HG02973 (cell line): Measurements from ENCODE around the gene GALNT15.

ENCODE experiments used
- ATAC-seq: cut with Tn5 transposase; IDR thresholded peaks from one replicate; pipeline ENCODE4 v1.9.1; 2021; ENCODE audit warnings: moderate library complexity; ENCODE audit not compliant: unreplicated experiment

The GALNT15 gene

DNA sequence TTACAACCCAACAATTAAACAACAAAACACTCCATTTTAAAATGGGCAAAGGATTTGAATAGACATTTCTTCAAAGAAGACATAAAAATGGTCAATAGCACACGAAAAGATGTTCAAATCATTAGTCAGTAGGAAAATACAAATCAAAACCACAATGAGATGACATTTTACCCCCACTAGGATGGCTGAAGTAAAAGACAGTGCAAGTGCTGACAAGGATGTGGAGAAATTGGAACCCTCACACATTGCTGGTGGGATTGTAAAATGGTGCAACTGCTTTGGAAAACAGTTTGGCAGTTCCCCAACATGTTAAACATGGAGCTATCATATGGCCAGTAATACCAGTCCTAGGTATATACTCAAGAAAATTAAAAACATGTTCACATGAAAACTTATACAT lies 11.6 kb downstream of the GALNT15 start:
- ATAC-seq = no peak

DNA sequence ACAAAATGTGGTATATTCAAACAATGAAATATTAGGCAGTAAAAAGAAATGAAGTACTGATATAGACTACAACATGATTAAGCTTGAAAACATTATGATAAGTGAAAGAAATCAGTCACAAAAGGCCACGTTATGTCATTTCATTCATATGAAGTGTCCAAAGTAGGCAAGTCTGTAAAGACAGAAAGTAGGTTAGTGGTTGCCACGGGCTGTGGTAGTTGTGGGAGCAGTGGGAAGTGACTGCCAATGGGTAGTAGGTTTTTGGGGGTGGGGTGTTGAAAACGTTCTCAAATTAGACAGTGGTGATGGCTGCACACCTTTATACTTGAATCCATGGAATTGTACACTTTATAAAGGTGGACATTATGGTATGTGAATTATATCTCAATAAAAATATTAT lies 12.1 kb downstream of the GALNT15 start:
- no peak for ATAC-seq

DNA sequence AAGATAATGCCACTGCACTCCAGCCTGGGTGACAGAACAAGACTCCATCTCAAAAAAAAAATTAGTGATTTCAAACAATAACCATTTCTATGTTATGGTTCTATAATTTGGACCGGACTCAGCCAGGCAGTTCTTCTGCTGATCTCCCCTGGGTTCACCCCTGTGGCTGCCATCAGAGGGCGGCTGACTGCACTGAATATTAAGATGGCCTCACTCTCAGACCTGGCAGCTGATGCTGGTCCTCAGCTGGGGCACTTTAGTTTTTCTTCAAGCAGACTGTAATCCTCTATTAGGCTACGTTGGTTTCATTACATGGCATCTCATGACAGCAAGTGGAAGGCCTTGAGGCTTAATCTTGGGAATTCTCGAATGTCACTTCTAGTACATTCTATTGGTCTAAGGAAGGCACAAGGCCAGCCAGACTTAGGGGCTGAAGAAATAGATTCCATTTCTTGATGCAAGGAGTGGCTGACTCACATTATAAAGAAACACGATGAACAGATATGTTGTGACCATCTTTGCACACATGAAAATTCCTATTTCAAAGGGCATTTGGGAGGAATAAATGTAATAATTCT lies 12.8 kb downstream of the GALNT15 start:
- ATAC-seq = no peak

DNA sequence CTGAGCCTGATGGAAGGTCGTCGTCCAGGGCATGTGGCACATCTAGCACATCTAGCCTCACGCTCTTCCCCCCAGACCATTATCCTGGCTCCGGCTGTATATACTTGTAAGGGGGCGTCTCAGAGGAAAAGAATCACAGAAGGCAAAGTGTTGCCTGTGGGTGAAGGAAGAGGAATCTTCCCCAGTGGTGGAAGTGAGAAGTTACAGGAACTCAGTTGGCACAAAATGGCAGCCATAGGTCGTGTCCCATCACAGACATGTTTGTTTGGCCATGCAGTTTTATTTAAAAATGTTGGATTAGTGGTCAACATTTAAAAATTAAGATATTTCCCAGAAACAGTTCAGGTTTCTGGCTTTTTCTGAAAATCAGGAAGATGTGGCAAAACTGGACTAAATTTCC lies 13.6 kb downstream of the GALNT15 start:
- no peak for ATAC-seq

DNA sequence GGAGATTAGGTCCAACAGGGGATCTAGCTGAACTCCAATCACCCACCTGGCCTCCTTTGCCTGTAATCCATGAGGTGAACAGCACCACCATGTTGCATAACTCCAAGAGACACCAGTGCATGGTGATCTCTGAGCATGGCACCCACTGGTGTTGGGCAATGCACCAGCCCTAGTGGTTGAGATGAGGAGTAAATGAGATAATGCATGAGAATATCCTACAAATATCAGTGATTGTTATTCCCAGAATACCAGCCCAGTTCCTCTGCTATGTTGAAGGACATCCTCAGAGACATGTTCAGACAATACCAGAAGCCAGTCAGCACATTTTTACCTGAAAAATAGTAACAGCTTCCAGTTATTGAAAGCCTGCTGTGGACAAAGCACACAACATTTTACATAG lies 14.7 kb downstream of the GALNT15 start:
- ATAC-seq = no peak

DNA sequence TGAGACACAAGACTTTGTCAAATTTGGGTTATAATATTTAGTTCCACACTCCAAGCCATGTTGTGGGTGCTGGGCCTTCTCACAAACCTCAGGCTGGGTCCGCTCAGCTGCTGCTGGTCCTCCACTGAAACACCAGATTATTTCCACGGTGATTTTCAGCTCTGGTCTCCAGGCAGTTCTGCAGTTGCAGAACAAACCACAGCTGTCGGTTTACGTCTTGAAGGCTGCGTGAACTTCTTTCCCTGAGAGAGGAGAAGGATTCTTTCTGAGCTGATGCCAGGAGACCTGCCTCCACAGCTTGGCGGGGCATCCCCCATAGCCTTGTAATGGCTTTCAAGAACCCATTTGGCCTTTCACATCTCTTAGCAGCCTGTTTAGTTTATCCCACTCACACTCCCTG lies 16.2 kb downstream of the GALNT15 start:
- ATAC-seq = no peak

DNA sequence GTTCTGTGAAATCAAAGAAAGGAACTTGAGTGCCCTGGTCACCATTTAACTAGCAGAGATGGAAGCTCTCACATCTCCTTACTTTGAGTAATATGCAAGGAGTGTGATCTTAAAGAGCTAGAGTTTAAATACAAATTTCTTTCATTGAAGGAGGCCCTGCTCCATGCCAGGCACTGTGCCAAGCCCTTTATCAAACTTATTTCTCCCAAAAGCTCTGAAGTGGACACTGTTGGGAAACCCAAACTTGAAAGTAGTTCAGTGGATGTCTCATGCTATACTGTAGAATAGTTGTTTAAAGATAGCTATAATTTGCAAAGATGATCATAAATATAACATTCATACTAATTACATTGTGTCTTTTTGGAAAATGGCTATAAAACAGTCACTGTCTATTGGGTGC lies 17.1 kb downstream of the GALNT15 start:
- no peak for ATAC-seq

DNA sequence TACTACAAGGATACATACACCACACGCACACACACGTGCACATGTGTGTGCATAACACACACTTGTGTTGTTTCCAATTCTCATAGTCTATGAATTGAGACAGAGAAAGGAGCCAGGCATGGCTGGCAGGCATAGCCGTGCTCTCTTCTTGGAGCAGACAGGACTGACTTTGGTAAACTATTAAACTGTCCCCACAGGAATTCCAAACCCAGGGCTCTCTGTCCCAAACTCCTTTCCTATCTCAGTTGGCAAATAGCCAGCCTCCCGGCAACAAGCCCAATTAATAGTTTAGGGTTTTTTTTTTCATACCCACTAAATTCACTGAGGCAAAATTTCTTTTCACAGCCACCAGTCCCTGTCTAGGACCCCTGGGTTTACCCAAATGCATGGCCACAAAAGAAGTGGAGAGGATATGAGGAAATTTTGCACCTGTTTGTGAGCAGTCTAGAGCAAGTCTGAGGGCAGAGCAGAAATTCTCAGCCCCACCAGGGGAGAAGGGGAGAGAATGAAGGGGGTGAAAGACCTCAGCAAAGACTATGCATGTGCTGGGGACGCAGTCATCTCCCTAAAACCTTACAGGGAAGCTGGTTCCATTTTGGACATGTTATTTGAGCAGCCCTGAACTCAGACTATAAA lies 17.8 kb downstream of the GALNT15 start:
- ATAC-seq = no peak

DNA sequence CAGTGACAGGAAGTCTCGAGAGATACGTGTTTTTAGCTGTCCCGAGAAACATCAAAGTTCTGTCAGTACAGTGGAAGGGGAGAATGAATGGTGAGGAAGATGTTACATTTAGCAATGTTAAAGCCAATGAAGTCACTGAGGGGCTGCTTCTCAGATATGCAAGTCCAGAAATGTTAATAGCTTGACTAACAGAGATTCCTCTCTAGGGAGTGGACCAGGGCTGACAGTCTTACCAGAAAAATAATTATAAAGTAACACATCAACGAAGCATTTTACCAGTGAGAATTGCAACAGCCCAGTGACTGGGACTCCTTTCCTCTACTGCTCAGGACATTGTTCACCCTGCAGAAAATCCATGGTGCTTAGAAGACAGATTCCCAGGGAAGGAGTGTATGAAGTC lies 23.9 kb downstream of the GALNT15 start:
- no peak for ATAC-seq

DNA sequence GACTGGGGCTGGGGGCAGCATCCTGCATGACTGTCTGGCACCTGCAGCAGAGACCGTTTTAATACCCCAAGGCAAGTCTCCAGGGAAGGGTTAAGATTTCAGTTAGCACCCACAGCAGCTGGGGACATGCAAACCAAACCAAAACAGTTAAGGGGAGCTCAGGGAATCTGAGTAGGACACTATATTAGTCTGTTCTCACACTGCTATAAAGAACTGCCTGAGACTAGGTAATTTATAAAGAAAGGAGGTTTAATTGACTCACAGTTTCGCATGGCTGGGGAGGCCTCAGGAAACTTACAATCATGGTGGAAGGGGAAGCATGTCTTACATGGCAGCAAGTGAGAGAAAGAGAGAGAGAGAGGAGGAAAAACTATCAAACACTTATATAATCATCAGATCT lies 25.3 kb downstream of the GALNT15 start:
- ATAC-seq = no peak

DNA sequence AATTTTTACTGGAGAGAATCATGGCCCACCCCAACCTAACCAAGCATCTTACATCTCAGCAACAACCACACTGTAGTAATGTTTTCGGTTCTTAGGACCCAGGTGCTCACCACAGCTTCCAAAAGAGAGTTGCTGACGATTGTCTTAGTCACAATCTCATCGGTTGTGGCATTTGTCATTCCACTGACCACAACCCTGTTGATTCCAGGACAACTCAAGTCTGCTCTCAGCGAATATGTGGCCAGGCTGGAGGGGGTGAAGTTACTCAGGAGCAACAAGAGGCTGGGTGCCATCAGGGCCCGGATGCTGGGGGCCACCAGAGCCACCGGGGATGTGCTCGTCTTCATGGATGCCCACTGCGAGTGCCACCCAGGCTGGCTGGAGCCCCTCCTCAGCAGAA lies 25.9 kb downstream of the GALNT15 start:
- ATAC-seq = no peak

DNA sequence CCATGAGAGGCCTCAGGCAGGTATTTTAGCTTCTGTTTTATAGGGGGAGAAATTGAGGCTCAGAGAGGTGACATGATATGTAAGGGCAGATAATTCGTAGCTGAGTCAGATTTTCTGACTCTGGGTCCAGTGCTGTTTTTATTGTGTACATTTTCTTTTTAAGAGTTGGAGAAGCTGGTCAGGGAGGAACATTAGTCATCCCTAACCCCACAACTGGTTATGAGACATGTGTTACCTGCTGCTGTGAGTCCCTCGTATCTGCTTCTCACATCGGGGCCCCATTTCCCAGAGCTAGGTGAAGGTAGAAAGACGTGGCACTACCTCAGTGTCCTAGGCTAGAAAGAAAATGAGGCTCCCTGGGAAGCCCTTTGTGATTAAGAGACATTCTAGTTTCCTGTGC lies 28.6 kb downstream of the GALNT15 start:
- ATAC-seq = no peak

DNA sequence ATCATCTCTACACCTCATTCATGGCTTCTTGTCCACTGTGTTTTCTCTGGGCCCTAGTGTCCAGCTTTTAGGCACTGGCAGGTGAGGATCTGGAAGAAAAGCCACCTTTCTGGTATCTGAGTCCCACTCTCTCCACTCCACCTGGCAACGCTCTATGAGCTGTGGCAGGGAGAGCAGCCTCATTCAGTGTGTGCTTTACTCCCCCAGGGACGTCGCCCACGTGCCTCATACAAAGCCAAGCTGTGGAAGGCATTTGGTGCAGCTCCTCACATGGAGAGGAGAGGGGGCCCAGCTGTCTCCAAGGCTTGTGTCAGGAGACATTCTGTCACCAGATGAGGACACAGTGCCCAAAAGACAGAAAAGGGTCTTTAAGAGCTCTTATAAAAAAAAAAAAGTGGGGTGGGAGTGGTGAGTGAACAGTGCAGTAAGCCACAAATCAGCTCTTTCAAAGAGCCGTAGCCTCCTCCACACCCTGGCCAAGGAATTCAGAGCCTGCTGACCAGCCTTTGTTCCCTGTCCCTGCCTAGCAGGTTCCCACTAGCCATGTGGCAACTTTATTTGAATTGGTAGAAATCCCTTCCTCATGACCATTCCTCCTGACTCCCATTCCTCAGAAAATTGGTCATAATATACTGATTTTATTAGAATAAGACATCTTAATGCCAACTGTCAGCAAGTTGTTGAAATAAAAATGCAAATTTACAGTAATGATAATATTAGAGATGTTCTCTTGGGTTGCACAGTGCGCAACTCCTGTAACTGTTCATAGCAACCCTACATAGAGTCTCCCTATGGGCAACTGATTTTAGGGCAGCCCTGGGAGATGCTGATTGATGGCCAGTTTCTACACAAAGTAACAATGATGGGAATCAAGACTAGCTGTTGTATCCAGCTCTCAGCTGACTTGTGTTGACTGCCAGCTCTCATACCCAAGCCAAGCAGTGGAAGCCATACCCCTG lies 29.5 kb downstream of the GALNT15 start:
- no peak for ATAC-seq

DNA sequence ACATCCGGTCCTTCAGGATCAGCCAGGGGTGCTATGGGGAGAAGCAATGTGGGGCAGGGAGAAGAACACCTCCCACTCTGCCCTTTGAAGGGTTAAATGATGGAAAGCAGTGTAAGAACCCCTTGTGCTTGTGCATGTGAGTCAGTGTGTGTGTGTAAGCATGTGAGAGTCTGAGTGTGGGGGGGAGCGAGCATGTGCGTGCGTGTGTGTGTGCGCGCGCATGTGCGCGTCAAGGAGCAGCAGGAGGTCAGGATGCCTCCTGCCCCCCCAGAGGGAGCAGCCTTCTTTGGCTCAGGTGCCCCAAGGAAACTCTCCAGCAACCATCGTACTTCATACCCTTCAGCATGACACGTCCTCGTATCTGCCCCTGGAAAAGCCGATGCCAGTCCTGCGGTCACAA lies 30.3 kb downstream of the GALNT15 start:
- no peak for ATAC-seq

DNA sequence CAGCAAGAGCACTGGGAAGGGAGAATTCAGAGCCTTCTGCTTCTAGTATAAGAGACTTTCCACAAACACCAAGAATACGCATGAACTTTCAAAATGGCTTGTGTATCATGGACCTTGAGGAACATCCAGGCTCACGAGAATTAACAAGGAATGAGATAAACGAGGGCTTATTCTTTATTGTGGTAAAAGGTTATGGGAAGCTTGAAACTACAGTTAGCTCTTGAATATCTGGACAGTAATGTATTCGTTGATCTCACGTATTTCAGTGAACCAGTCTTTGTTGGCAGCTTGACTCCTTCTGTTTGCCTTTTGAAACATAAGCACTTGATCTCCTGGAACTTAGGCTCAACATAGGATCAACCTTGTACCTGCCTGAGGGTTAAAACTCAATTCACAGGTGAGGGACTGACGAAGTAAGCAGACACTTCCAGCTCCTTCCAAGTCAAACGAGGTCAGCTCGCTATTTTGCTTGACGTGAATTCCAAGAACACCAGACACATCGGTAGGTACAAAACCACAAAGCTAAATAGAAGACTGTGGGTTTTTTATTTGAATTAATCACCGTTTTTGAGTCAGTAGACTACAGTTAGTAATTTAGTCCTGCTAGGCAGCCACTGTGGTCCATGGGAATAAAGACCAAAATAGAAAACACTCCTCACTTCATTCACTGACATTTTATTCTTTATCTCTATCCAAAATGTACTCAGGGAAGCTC lies 30.8 kb downstream of the GALNT15 start:
- no peak for ATAC-seq

DNA sequence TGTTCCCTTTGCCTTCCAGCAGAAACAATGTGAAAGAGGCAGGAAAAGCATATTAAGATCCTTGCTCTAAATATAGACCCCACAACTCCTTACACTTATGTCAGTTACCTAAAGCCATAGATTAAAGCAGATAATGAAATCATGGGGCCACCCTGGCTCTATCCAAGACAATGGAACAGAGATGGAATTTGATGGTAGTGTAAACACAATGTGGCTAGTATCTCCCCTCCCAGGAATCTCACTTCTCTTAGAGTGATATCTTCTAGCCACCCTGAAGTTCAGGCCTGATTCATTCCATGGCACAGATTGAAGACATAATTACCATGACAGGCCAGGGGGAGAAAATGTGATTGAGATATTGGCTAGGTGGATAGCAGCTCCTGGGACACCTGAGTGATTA lies 32.6 kb downstream of the GALNT15 start:
- ATAC-seq = no peak

DNA sequence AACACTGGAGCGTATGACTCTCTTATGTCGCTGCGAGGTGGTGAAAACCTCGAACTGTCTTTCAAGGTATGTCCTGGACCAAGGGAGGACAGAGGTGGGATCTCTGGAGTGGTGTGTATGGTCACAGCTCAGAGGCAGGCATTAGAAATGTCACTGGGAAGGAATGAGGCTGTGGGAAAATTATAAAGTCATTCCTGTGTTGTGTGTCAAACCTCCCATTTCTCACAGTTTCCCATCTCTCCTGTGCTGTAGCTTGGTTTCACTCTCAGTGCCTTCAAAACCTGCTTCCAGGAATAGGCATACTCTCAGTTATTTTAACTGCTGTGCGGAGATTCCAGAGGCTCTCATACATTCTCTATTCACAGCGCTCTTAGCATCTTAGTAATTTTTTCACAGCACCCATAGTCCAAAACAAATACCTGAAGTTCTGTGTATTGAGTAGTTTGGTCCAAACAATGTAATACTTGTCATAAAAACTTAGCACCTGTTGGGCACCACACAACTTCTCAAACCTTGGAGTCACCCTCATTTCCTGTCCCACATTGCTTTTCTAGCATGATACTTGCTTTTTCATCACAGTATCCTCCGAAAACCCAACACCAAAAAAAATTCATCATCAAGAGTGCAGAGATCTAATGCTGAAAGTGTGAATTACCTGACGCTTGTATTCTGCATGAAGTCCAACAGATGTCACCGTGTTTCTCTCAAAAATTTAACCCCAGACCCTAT lies 36.9 kb downstream of the GALNT15 start:
- ATAC-seq = no peak

DNA sequence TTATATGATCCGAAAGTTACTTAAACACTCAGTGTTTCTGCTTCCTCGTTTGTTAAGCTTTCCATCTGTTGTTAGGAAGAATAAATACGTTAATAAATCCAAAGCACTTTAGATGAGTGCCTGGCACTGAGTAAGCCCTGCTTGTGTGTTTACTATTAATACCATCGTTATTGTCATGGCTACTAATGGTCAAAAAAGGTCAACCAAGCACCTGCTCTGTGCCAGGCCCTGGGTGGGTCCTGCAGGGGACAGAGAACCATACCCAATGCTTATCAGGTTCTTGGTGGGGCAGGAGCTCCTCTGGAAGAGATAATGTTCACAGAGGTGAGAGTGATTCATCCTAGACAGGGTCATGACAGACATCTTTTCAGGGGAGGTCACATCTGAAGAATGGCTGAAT lies 39.9 kb downstream of the GALNT15 start:
- ATAC-seq = no peak

DNA sequence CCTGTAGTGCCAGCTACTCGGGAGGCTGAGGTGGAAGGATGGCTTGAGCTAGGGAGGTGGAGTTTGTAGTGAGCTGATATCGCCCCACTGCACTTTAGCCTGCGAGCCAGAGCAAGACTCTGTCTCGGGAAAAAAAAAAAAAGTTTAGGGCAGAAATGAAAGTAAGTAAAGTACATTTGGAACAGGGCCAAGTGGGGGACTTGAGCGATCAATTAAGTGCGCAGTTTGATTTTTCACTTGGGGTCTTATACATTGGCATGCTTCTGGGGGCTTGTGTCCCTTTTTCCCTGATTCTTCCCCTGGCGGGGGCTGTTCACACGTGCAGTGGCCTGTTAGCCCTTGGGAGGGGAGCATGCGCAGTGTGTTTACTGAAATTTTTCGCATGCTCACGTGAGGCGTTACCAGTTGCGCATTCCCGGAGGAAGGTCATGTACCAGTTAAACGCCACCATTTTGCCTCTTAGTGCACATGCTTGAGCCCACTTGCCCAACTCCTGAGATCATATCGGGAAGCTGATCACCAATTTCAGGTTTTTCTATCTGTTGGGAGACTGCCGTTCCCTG lies 42.0 kb downstream of the GALNT15 start:
- ATAC-seq = no peak

DNA sequence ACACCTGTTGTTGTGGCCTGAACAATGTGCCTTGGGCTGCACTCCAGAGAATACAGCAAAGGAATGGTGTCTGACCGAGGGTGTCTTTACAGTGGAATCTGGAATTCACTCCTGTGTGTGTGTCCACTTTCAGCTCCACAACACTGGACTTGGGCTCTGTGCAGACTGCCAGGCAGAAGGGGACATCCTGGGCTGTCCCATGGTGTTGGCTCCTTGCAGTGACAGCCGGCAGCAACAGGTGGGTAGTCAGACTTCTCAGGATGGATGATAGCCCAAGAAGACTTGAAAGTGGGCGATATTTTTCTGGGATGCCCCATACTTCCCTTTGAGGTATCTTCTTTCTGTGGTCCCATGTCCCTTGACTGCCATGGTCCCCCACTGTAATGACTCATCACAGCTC lies 45.3 kb downstream of the GALNT15 start:
- ATAC-seq = no peak

DNA sequence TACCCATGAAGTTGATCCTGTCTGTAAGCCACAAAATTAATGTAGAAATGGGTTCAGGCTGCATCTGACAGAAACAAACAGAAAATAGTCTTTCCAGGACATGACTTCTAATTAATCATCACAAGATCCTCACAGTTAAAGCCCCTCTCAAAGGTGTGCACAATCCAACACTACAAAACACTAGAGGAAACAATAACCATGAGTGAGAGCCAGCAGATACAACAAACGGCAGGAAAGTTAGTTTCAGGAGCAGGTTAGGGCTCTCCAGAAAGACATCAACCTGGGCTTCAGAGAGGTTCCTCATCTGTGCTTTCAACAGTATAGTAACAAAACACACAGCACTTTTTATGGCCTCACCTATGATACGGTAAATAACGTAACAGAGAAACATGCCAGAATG lies 47.5 kb downstream of the GALNT15 start:
- no peak for ATAC-seq
